ENCODE results near the gene OTUD1.

- TF ChIP-seq CTCF (IDR thresholded peaks at IDR 0.05; ENCODE audit: low read depth, low read length) (no peak), POLR2A (IDR thresholded peaks at IDR 0.05; ENCODE audit: extremely low read depth, insufficient read length) (no peak), MYC (IDR thresholded peaks at IDR 0.05; ENCODE audit: low read depth, low read length) (no peak)
- TF ChIP-seq, protein P1, sequence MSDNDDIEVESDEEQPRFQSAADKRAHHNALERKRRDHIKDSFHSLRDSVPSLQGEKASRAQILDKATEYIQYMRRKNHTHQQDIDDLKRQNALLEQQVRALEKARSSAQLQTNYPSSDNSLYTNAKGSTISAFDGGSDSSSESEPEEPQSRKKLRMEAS (IDR thresholded peaks at IDR 0.05; ENCODE audit: low read depth, low read length), result no peak
Observed at GRCh38 chr10:23402856-23403255, 36.0 kb upstream of the OTUD1 start.

Data from NB4 (cell line).